Naive thymus-derived CD4-positive, alpha-beta T cell (primary cell): ENCODE data around the gene MUSTN1. TPM values are rescaled to one million over a fixed set of nuclear protein-coding genes. Genes with fewer than 3 reads are reported as not detected.

Source experiments
- ATAC-seq: fragments of 150-1000 bp; cut with Tn5 transposase; 2 replicates; pipeline ENCODE4 v1.10.0; 2021; ENCODE audit warnings: mild to moderate bottlenecking, moderate library complexity
- CTCF ChIA-PET: fragments of 350-600 bp; sonication (Branson Sonifier 250); formaldehyde crosslinking; loops from one replicate; lab custom pipeline; 2021; ENCODE audit warnings: antibody characterized with exemption; lab: Charles Lee
- POLR2A ChIA-PET: fragments of 350-600 bp; sonication (Branson Sonifier 250); formaldehyde crosslinking; loops from one replicate; lab custom pipeline; 2021; ENCODE audit warnings: antibody characterized with exemption, inconsistent platforms; lab: Charles Lee
- DNase-seq, 9 donors: peaks; one replicate each; pipeline versions ENCODE4 v3.0.0 to v3.0.0-alpha.2; 2020 to 2022; ENCODE audit warnings: mixed read lengths in 1 of 9
- H3K27ac ChIP-seq: one replicate; pipeline ENCODE4 v1.7.0; 2013; ENCODE audit warnings: mild to moderate bottlenecking, low read depth, low read length, moderate library complexity
- H3K27me3 ChIP-seq, 2 donors: one replicate each; pipeline ENCODE4 v1.7.0; 2013; ENCODE audit warnings: low read length in 2 of 2, mild to moderate bottlenecking in 2 of 2, moderate library complexity in 2 of 2; ENCODE audit not compliant: control insufficient read depth in 2 of 2, insufficient read depth in 2 of 2
- H3K36me3 ChIP-seq, 3 experiments: 1 replicate in 2 of 3; 2 replicates in 1 of 3; pipeline ENCODE4 v1.7.0; 2013; ENCODE audit warnings: low read length in 3 of 3, mild to moderate bottlenecking in 3 of 3, moderate library complexity in 1 of 3; ENCODE audit not compliant: insufficient read depth in 3 of 3, control insufficient read depth in 2 of 3
- H3K4me1 ChIP-seq, 2 donors: one replicate each; pipeline ENCODE4 v1.7.0; 2013; ENCODE audit warnings: low read length in 2 of 2, mild to moderate bottlenecking in 2 of 2, moderate library complexity in 1 of 2; ENCODE audit not compliant: control insufficient read depth in 2 of 2, insufficient read depth in 2 of 2
- H3K4me3 ChIP-seq: 2 replicates; pipeline ENCODE4 v1.7.0; 2013; ENCODE audit warnings: mild to moderate bottlenecking, low read length
- H3K9me3 ChIP-seq, 3 experiments: 1 replicate in 2 of 3; 2 replicates in 1 of 3; pipeline ENCODE4 v1.7.0; 2013; ENCODE audit warnings: low read length in 3 of 3; ENCODE audit not compliant: control insufficient read depth in 2 of 3
- H3K27ac Mint-ChIP-seq, 9 donors: one replicate each; pipeline ENCODE4 v1.8.0; 2020 to 2022; ENCODE audit warnings: mixed read lengths in 9 of 9, mild to moderate bottlenecking in 8 of 9, moderate library complexity in 5 of 9, inconsistent platforms in 2 of 9
- H3K27me3 Mint-ChIP-seq, 5 donors: one replicate each; pipeline ENCODE4 v1.8.0; 2021 to 2022; ENCODE audit warnings: mixed read lengths in 5 of 5, mild to moderate bottlenecking in 1 of 5
- H3K36me3 Mint-ChIP-seq, 5 donors: one replicate each; pipeline ENCODE4 v1.8.0; 2020 to 2022; ENCODE audit warnings: mixed read lengths in 5 of 5, mild to moderate bottlenecking in 3 of 5, inconsistent platforms in 1 of 5
- H3K4me1 Mint-ChIP-seq, 7 donors: one replicate each; pipeline ENCODE4 v1.8.0; 2020 to 2022; ENCODE audit warnings: mixed read lengths in 7 of 7, mild to moderate bottlenecking in 3 of 7, inconsistent platforms in 1 of 7
- H3K4me3 Mint-ChIP-seq, 10 donors: one replicate each; pipeline ENCODE4 v1.8.0; 2020 to 2022; ENCODE audit warnings: mild to moderate bottlenecking in 10 of 10, mixed read lengths in 10 of 10, moderate library complexity in 6 of 10, inconsistent platforms in 2 of 10
- H3K9me3 Mint-ChIP-seq, 11 donors: one replicate each; pipeline ENCODE4 v1.8.0; 2020 to 2022; ENCODE audit warnings: mixed read lengths in 11 of 11, mild to moderate bottlenecking in 4 of 11, inconsistent platforms in 1 of 11, moderate library complexity in 1 of 11
- intact Hi-C, 2 donors: fragments of 100-400 bp; cut with micrococcal nuclease; formaldehyde crosslinking; loops; one replicate each; pipeline ENCODE4 v1.15.1; 2023
- polyA plus RNA-seq, 2 donors: library from polyadenylated mRNA; unstranded; fragments of 300-500 nt; fragmentation: Illumina TruSeq; gene quantifications; one replicate each; pipeline ENCODE4 v1.2.3, GENCODE V29; 2021
- total RNA-seq, 6 experiments: library from RNA in 5 of 6; stranded (reverse) in 5 of 6; gene quantifications; 1 replicate in 5 of 6; 2 replicates in 1 of 6; pipeline ENCODE4 v1.2.3 and lab custom pipeline; 2021 to 2026

The MUSTN1 gene
- total and polyA plus RNA-seq, 7 experiments from 2014 or later: 0.76 to 10.0 (median 2.6) TPM; not detected in 2

DNA sequence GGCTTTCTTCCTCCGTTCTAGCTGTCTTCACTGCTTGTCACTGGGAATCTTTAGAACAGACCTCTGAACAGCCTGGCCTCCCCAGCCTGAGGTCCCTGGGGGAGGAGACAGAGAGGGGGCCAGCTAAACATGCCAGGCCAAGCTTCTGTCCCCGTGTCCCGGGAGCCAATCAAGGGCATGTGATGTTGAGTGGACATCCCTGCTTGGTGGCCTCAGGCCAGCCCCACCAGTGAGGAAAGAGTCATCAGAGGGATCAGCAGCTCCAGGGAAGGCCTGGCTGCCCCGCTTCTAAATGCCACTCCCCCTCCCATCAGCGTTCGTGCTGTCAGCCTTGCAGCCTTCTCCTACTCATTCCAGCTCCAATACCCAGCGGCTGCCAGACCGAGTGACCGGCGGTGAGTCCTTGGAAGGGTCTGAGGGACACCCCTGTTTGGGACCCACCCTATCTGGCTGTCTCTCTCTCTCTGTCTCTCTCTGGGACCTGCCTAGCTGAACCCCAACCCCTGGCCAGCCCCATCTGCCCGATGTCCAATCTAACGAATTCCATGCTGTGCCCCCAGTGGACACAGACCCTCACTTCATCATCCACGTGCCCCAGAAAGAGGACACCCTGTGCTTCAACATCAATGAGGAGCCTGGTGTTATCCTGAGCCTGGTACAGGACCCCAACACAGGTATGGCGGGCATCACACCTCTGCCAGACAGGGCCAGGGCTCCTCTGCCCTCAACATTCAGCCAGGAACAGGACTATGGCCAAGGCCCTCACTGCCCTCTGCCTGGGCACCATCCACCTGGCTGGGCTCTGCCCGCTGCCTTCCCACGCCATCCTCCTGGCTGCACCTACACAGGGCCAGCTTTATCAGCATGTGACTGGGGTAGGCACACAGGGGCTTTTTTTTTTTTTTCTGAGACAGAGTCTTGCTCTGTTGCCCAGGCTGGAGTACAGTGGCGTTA, 46.9 kb downstream of the MUSTN1 start:
- DNase-seq (no peak), ATAC-seq (no peak)
- Mint-ChIP-seq H3K27me3 (peaks cover 0 to under 1% (median 0%) of the 10 kb centered on the region in 5 donors), H3K4me3 (no peak overlapping the region), H3K36me3 (no peaks in the 10 kb centered on the region), H3K4me1 (no peaks in the 10 kb centered on the region), H3K9me3 (no peaks in the 10 kb centered on the region), H3K27ac (no peak overlapping the region)
- ChIA-PET CTCF (interaction anchor here (0.6 kb wide), 1 partner anchor 88 kb away, joined by 3 read pairs; no protein-coding TSS in a partner anchor), POLR2A (no interaction called here)
- Histone ChIP-seq H3K27ac (no peak overlapping the region), H3K4me1 (no peaks in the 10 kb centered on the region), H3K27me3 (no peaks in the 10 kb centered on the region), H3K9me3 (no peaks in the 10 kb centered on the region), H3K36me3 (no peaks in the 10 kb centered on the region), H3K4me3 (no peak overlapping the region)
- intact Hi-C loops: no loop called here

DNA sequence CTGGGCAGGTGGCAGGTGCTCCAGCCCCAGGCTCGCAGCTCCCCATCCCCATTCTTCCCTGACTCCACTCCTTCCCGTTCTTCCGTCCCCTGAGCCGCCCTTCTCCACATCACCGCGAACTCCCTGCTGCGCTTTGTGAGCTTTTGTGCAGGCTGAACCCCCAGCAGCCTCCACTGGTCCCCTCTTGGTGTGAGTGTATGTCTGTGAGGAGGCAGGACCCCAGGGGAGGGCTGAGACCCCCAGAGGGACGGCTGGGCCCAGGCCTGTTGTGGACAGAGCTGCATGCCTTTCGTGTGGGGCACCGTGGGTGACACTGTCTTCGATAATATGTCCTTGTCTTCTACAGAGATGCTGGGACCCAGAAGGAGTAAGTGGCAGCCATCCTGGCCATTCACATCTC, 47.6 kb downstream of the MUSTN1 start:
- H3K4me1 Mint-ChIP-seq: no peaks in the 10 kb centered on the region
- no peaks in the 10 kb centered on the region for H3K36me3 ChIP-seq
- H3K27ac Mint-ChIP-seq: no peak overlapping the region
- H3K27me3 Mint-ChIP-seq: peaks cover 0 to 5% (median 1%) of the 10 kb centered on the region in 5 donors
- ATAC-seq (no peak), DNase-seq (no peak)
- intact Hi-C loops: no loop called here
- H3K4me1 ChIP-seq: no peaks in the 10 kb centered on the region
- no peaks in the 10 kb centered on the region for H3K36me3 Mint-ChIP-seq
- no peaks in the 10 kb centered on the region for H3K9me3 Mint-ChIP-seq
- H3K4me3 Mint-ChIP-seq: no peak overlapping the region
- no peaks in the 10 kb centered on the region for H3K27me3 ChIP-seq
- H3K27ac ChIP-seq: no peak overlapping the region
- no peaks in the 10 kb centered on the region for H3K9me3 ChIP-seq
- ChIA-PET POLR2A (no interaction called here), CTCF (interaction anchor here (0.6 kb wide), 1 partner anchor 89 kb away, joined by 3 read pairs; no protein-coding TSS in a partner anchor)
- H3K4me3 ChIP-seq: no peak overlapping the region

- ATAC-seq (no peak), DNase-seq (no peak)
- no peaks in the 10 kb centered on the region for H3K4me1 ChIP-seq
- no peak overlapping the region for H3K27ac ChIP-seq
- Mint-ChIP-seq H3K4me1 (peaks cover 0 to 6% (median 0%) of the 10 kb centered on the region in 7 donors), H3K4me3 (no peak overlapping the region), H3K36me3 (no peaks in the 10 kb centered on the region), H3K27ac (no peak overlapping the region), H3K9me3 (no peaks in the 10 kb centered on the region), H3K27me3 (peaks cover 0 to 11% (median 3%) of the 10 kb centered on the region in 5 donors)
- intact Hi-C loops: no loop called here
- ChIA-PET POLR2A (no interaction called here), CTCF (no interaction called here)
- H3K4me3 ChIP-seq: no peak overlapping the region
- no peaks in the 10 kb centered on the region for H3K36me3 ChIP-seq
- no peaks in the 10 kb centered on the region for H3K27me3 ChIP-seq
- H3K9me3 ChIP-seq: no peaks in the 10 kb centered on the region
Observed at GRCh38 chr3:52786330-52787215, 48.2 kb downstream of the MUSTN1 start.

- no peak overlapping the region for H3K27ac Mint-ChIP-seq
Observed at GRCh38 chr3:52784931-52785590, 49.8 kb downstream of the MUSTN1 start.

GRCh38 chr3:52784021-52784621, 50.7 kb downstream of the MUSTN1 start:
- Mint-ChIP-seq H3K27ac (no peak overlapping the region), H3K27me3 (peaks cover 0 to 14% (median 3%) of the 10 kb centered on the region in 5 donors), H3K4me3 (no peak overlapping the region), H3K9me3 (no peaks in the 10 kb centered on the region), H3K36me3 (no peaks in the 10 kb centered on the region), H3K4me1 (peaks cover 0 to 9% (median 0%) of the 10 kb centered on the region in 7 donors)
- ATAC-seq: no peak
- POLR2A ChIA-PET: no interaction called here
- H3K4me3 ChIP-seq: no peak overlapping the region
- intact Hi-C loops: no loop called here
- no peaks in the 10 kb centered on the region for H3K27me3 ChIP-seq
- no peak overlapping the region for H3K27ac ChIP-seq
- no peaks in the 10 kb centered on the region for H3K9me3 ChIP-seq
- no peak for DNase-seq
- H3K4me1 ChIP-seq: no peaks in the 10 kb centered on the region
- no peaks in the 10 kb centered on the region for H3K36me3 ChIP-seq
- CTCF ChIA-PET: no interaction called here

More at GRCh38 chr3:52784931-52785590, 49.8 kb downstream of the MUSTN1 start:
- ChIA-PET POLR2A (no interaction called here), CTCF (no interaction called here)
- no peaks in the 10 kb centered on the region for H3K9me3 ChIP-seq
- H3K4me1 Mint-ChIP-seq: peaks cover 0 to 6% (median 0%) of the 10 kb centered on the region in 7 donors
- DNase-seq: no peak
- peaks cover 0 to 11% (median 3%) of the 10 kb centered on the region in 5 donors for H3K27me3 Mint-ChIP-seq
- intact Hi-C loops: no loop called here
- no peak overlapping the region for H3K4me3 Mint-ChIP-seq
- no peak overlapping the region for H3K4me3 ChIP-seq
- no peaks in the 10 kb centered on the region for H3K27me3 ChIP-seq
- ATAC-seq: no peak
- H3K36me3 Mint-ChIP-seq: no peaks in the 10 kb centered on the region
- no peaks in the 10 kb centered on the region for H3K9me3 Mint-ChIP-seq
- H3K27ac ChIP-seq: no peak overlapping the region
- no peaks in the 10 kb centered on the region for H3K4me1 ChIP-seq
- H3K36me3 ChIP-seq: no peaks in the 10 kb centered on the region

- Histone ChIP-seq H3K4me3 (no peak overlapping the region), H3K27me3 (no peaks in the 10 kb centered on the region), H3K27ac (no peak overlapping the region), H3K4me1 (no peaks in the 10 kb centered on the region), H3K36me3 (no peaks in the 10 kb centered on the region), H3K9me3 (no peaks in the 10 kb centered on the region)
- intact Hi-C loops: no loop called here
- ChIA-PET POLR2A (no interaction called here), CTCF (no interaction called here)
- no peaks in the 10 kb centered on the region for H3K9me3 Mint-ChIP-seq
- ATAC-seq (no peak), DNase-seq (no peak)
- no peak overlapping the region for H3K4me3 Mint-ChIP-seq
- H3K27me3 Mint-ChIP-seq: peaks cover 0 to 14% (median 3%) of the 10 kb centered on the region in 5 donors
- H3K4me1 Mint-ChIP-seq: peaks cover 0 to 9% (median 0%) of the 10 kb centered on the region in 7 donors
- H3K36me3 Mint-ChIP-seq: no peaks in the 10 kb centered on the region
- no peak overlapping the region for H3K27ac Mint-ChIP-seq
Observed at GRCh38 chr3:52783211-52783555, 51.6 kb downstream of the MUSTN1 start.
